Left ventricle myocardium inferior (tissue), 1 donor: ENCODE measurements around the gene SETD3. TPM values are rescaled to one million over a fixed set of nuclear protein-coding genes. Genes with fewer than 3 reads are reported as not detected.

Experiments
- DNase-seq: peaks from one replicate; pipeline ENCODE4 v3.0.0-alpha.2; 2020
- H3K27ac ChIP-seq: fragments of 200-600 bp; replicated peaks from 2 replicates; pipeline ENCODE4 v1.8.0; 2021
- H3K27me3 ChIP-seq: fragments of 200-600 bp; 2 replicates; pipeline ENCODE4 v1.8.0; 2021; ENCODE audit warnings: low read depth
- H3K36me3 ChIP-seq: fragments of 200-600 bp; 2 replicates; pipeline ENCODE4 v1.8.0; 2021
- H3K4me1 ChIP-seq: fragments of 200-600 bp; 2 replicates; pipeline ENCODE4 v1.8.0; 2021
- H3K4me3 ChIP-seq: fragments of 200-600 bp; 2 replicates; pipeline ENCODE4 v1.8.0; 2021; ENCODE audit warnings: mild to moderate bottlenecking, moderate library complexity
- H3K9me3 ChIP-seq: fragments of 200-600 bp; replicated peaks from 2 replicates; pipeline ENCODE4 v1.8.0; 2021
- CTCF ChIP-seq: fragments of 200-600 bp; IDR thresholded peaks from 2 replicates; pipeline ENCODE4 v1.8.0; 2021; ENCODE audit warnings: antibody characterized with exemption, mild to moderate bottlenecking, borderline replicate concordance
- intact Hi-C: fragments of 100-400 bp; cut with micrococcal nuclease; formaldehyde crosslinking; loops from one replicate; pipeline ENCODE4 v1.11.0; 2022
- total RNA-seq: library from RNA; stranded (reverse); fragmentation: NEBNext Ultra II Directional; extraction: Animal tissue kit (Norgen Biotek cat#: 25700); gene quantifications from one replicate; pipeline ENCODE4 v1.2.1, GENCODE V29; 2021
- donor health status: DM: no; HTN: yes; CAD: no; lungs with severe emphysema.

The SETD3 gene
- total RNA-seq, 1 donor from 2014 or later: 101 TPM

GRCh38 chr14:99524804-99525698 lies 44.4 kb upstream of the SETD3 start:
- peaks cover 59% of the 10 kb centered on the region for H3K4me1 ChIP-seq
- H3K36me3 ChIP-seq: peaks cover 6% of the 10 kb centered on the region
- H3K27ac ChIP-seq: peak overlapping the region; percentile 85
- DNase-seq: peak; percentile 13
- intact Hi-C loops: no loop called here
- H3K9me3 ChIP-seq: no peaks in the 10 kb centered on the region
- no peaks in the 10 kb centered on the region for H3K27me3 ChIP-seq
- TF ChIP-seq CTCF: peak; percentile 46
- no peak overlapping the region for H3K4me3 ChIP-seq

- peaks cover 59% of the 10 kb centered on the region for H3K4me1 ChIP-seq
- no peak overlapping the region for H3K4me3 ChIP-seq
- peak overlapping the region; percentile 85 for H3K27ac ChIP-seq
- intact Hi-C loops: no loop called here
- peaks cover 6% of the 10 kb centered on the region for H3K36me3 ChIP-seq
- no peaks in the 10 kb centered on the region for H3K9me3 ChIP-seq
- no peak for TF ChIP-seq CTCF
- H3K27me3 ChIP-seq: no peaks in the 10 kb centered on the region
- DNase-seq: peak; percentile 18
Observed at GRCh38 chr14:99524091-99524661, 43.5 kb upstream of the SETD3 start.

GRCh38 chr14:99523704-99524055 lies 43.0 kb upstream of the SETD3 start:
- H3K4me1 ChIP-seq: peaks cover 61% of the 10 kb centered on the region
- no peaks in the 10 kb centered on the region for H3K27me3 ChIP-seq
- peaks cover 6% of the 10 kb centered on the region for H3K36me3 ChIP-seq
- H3K4me3 ChIP-seq: no peak overlapping the region
- no peaks in the 10 kb centered on the region for H3K9me3 ChIP-seq
- H3K27ac ChIP-seq: peak overlapping the region; percentile 85
- intact Hi-C loops: no loop called here
- peak; percentile 7 for DNase-seq
- TF ChIP-seq CTCF: no peak

GRCh38 chr14:99522934-99523703 lies 42.5 kb upstream of the SETD3 start:
- no peak for TF ChIP-seq CTCF
- intact Hi-C loops: no loop called here
- Histone ChIP-seq H3K27ac (peak overlapping the region; percentile 85), H3K36me3 (peaks cover 6% of the 10 kb centered on the region), H3K4me3 (no peak overlapping the region), H3K27me3 (no peaks in the 10 kb centered on the region), H3K4me1 (peaks cover 66% of the 10 kb centered on the region), H3K9me3 (no peaks in the 10 kb centered on the region)
- DNase-seq: peak; percentile 15

- H3K9me3 ChIP-seq: no peaks in the 10 kb centered on the region
- intact Hi-C loops: no loop called here
- peak; percentile 34 for DNase-seq
- peaks cover 6% of the 10 kb centered on the region for H3K36me3 ChIP-seq
- H3K4me3 ChIP-seq: no peak overlapping the region
- TF ChIP-seq CTCF: no peak
- H3K27ac ChIP-seq: peak overlapping the region; percentile 85
- H3K27me3 ChIP-seq: no peaks in the 10 kb centered on the region
- peaks cover 69% of the 10 kb centered on the region for H3K4me1 ChIP-seq
Observed at GRCh38 chr14:99522457-99522891, 41.8 kb upstream of the SETD3 start.
